ENCODE results near the gene SPEG. TPM values are rescaled to one million over a fixed set of nuclear protein-coding genes. Genes with fewer than 3 reads are reported as not detected.

SPEG gene
- total RNA-seq, 2 donors from 2014 or later: 2.9 to 3.6 TPM

GRCh38 chr2:219435701-219436100 is 1.1 kb downstream of the SPEG start:
- Histone ChIP-seq H3K9me3 (no peaks in the 10 kb centered on the region), H3K4me1 (peaks cover 8% of the 10 kb centered on the region), H3K27me3 (peaks cover 7 to 15% of the 10 kb centered on the region in 2 donors), H3K27ac (no peak overlapping the region), H3K36me3 (replicated peaks in 1 of 2; ENCODE audit: insufficient read depth in 1 of 2, low read depth in 2 of 2) (no peaks in the 10 kb centered on the region), H3K4me3 (no peak overlapping the region)
- intact Hi-C loops (cut with DNase I): no loop called here
- 78 to 89% methylated on average over 5 of the region's 6 CpGs for WGBS, 2 donors
- TF ChIP-seq POLR2A (IDR thresholded peaks at IDR 0.05) (no peak), CTCF (IDR thresholded peaks at IDR 0.05) (no peak)
- ATAC-seq: no peak
- DNase-seq: no peak

GRCh38 chr2:219436491-219436890 is 1.8 kb downstream of the SPEG start:
- intact Hi-C loops (cut with DNase I): no loop called here
- Histone ChIP-seq H3K4me1 (peaks cover 13% of the 10 kb centered on the region), H3K36me3 (replicated peaks in 1 of 2; ENCODE audit: insufficient read depth in 1 of 2, low read depth in 2 of 2) (no peaks in the 10 kb centered on the region), H3K9me3 (no peaks in the 10 kb centered on the region), H3K4me3 (no peak overlapping the region), H3K27ac (no peak overlapping the region), H3K27me3 (peaks cover 7 to 15% of the 10 kb centered on the region in 2 donors)
- DNase-seq: no peak
- no peak for TF ChIP-seq POLR2A (IDR thresholded peaks at IDR 0.05)
- TF ChIP-seq CTCF (IDR thresholded peaks at IDR 0.05): no peak
- WGBS, 2 donors: 75 to 84% methylated on average over 5 of the region's 5 CpGs
- ATAC-seq: no peak

GRCh38 chr2:219437141-219437540 is 2.5 kb downstream of the SPEG start:
- peaks cover 15% of the 10 kb centered on the region for H3K4me1 ChIP-seq
- no peak for DNase-seq
- H3K4me3 ChIP-seq: no peak overlapping the region
- H3K36me3 ChIP-seq (replicated peaks in 1 of 2; ENCODE audit: insufficient read depth in 1 of 2, low read depth in 2 of 2): no peaks in the 10 kb centered on the region
- peaks cover 7 to 15% of the 10 kb centered on the region in 2 donors for H3K27me3 ChIP-seq
- intact Hi-C loops (cut with DNase I): no loop called here
- H3K27ac ChIP-seq: no peak overlapping the region
- TF ChIP-seq CTCF (IDR thresholded peaks at IDR 0.05) (no peak), POLR2A (IDR thresholded peaks at IDR 0.05) (no peak)
- no peak for ATAC-seq
- H3K9me3 ChIP-seq: no peaks in the 10 kb centered on the region
- 82 to 87% methylated on average over 3 of the region's 3 CpGs for WGBS, 2 donors

GRCh38 chr2:219437690-219438206 is 3.1 kb downstream of the SPEG start:
- 55 to 61% methylated on average over 4 to 6 of the region's 6 CpGs for WGBS, 2 donors
- no peak for TF ChIP-seq POLR2A (IDR thresholded peaks at IDR 0.05)
- TF ChIP-seq CTCF (IDR thresholded peaks at IDR 0.05): no peak
- intact Hi-C loops (cut with DNase I): no loop called here
- Histone ChIP-seq H3K27me3 (peaks cover 7 to 17% of the 10 kb centered on the region in 2 donors), H3K4me3 (no peak overlapping the region), H3K9me3 (no peaks in the 10 kb centered on the region), H3K27ac (no peak overlapping the region), H3K4me1 (peaks cover 15% of the 10 kb centered on the region), H3K36me3 (replicated peaks in 1 of 2; ENCODE audit: insufficient read depth in 1 of 2, low read depth in 2 of 2) (no peaks in the 10 kb centered on the region)
- no peak for DNase-seq
- ATAC-seq: no peak

- DNase-seq: no peak
- no peak overlapping the region for H3K4me3 ChIP-seq
- H3K27ac ChIP-seq: no peak overlapping the region
- H3K36me3 ChIP-seq (replicated peaks in 1 of 2; ENCODE audit: insufficient read depth in 1 of 2, low read depth in 2 of 2): no peaks in the 10 kb centered on the region
- WGBS, 2 donors: 72 to 76% methylated on average over 4 of the region's 4 CpGs
- H3K27me3 ChIP-seq: peaks cover 7 to 18% of the 10 kb centered on the region in 2 donors
- no peaks in the 10 kb centered on the region for H3K9me3 ChIP-seq
- TF ChIP-seq CTCF (IDR thresholded peaks at IDR 0.05) (no peak), POLR2A (IDR thresholded peaks at IDR 0.05) (no peak)
- intact Hi-C loops (cut with DNase I): no loop called here
- no peak for ATAC-seq
- H3K4me1 ChIP-seq: peaks cover 15% of the 10 kb centered on the region
These were observed 3.8 kb downstream of the SPEG start for GRCh38 chr2:219438453-219438852.

All from body of pancreas (tissue), 4 donors.